DOHH2 (cell line): ENCODE data around the gene CCL16.

Experiments
- CTCF ChIP-seq: fragments of 200-600 bp; sonication (generic); IDR thresholded peaks from one replicate; pipeline ENCODE4 v1.5.1; 2014; ENCODE audit warnings: antibody characterized with exemption, mild to moderate bottlenecking, low read depth, low read length; ENCODE audit not compliant: poor library complexity, severe bottlenecking
- EZH2phosphoT487 ChIP-seq: fragments of 200-600 bp; sonication (generic); IDR thresholded peaks from 2 replicates; pipeline ENCODE4 v1.6.1; 2017; ENCODE audit warnings: borderline replicate concordance, mild to moderate bottlenecking, antibody characterized with exemption, low read length, moderate library complexity, mixed read lengths

- no peak for TF ChIP-seq CTCF
- no peak for TF ChIP-seq EZH2phosphoT487
Measured at GRCh38 chr17:35949401-35949800, 31.9 kb downstream of the CCL16 start.
